PC-9 (cell line): ENCODE data around the gene RUFY4.

Source experiments
- EZH2 ChIP-seq: fragments of 200-600 bp; sonication (generic); IDR thresholded peaks from 2 replicates; pipeline ENCODE4 v1.8.0; 2017; ENCODE audit warnings: antibody characterized with exemption, low read depth
- TF ChIP-seq, protein P1 (sequence below): fragments of 200-600 bp; sonication (generic); conservative IDR thresholded peaks from 2 replicates; pipeline ENCODE4 v1.6.1; 2017; ENCODE audit warnings: mixed run types, antibody characterized with exemption, mild to moderate bottlenecking, moderate library complexity

DNA sequence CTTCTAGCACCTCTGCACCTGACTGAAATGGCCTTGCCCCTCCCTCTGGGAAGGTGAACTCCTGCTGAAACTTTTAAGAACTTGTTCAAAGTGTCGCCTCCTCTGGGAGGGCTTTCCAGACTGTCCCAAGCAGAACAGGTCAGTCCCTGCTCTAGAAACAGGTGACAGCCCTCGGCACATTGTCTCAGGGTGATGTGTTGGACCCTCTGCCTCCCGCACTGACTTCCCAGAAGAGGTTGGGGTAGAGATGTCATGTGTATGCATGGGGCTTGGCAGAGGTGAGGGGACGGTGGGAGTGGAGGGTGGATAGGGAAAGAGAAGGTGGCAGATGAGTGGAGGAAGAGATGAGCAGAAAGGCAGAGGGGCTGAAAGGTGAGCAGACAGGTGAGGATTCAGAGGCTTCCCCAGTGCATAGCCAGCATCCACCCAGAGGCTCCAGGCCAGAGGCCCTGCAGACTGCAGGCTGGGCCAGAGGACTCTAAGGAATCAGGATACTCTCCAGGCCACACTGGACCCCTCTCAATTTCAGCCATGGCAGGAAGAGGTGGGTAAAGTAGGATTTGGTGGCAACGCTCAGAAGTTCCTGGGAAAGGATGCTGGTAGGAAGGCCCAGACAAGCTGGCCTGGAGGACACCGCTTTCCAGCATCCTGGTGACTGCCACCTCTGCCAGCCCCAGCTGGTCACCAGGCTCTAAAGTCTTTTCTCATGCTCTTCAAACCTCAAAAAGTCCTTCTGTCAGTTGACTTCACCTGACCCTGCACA, 41.4 kb upstream of the RUFY4 start:
- TF ChIP-seq, protein P1, sequence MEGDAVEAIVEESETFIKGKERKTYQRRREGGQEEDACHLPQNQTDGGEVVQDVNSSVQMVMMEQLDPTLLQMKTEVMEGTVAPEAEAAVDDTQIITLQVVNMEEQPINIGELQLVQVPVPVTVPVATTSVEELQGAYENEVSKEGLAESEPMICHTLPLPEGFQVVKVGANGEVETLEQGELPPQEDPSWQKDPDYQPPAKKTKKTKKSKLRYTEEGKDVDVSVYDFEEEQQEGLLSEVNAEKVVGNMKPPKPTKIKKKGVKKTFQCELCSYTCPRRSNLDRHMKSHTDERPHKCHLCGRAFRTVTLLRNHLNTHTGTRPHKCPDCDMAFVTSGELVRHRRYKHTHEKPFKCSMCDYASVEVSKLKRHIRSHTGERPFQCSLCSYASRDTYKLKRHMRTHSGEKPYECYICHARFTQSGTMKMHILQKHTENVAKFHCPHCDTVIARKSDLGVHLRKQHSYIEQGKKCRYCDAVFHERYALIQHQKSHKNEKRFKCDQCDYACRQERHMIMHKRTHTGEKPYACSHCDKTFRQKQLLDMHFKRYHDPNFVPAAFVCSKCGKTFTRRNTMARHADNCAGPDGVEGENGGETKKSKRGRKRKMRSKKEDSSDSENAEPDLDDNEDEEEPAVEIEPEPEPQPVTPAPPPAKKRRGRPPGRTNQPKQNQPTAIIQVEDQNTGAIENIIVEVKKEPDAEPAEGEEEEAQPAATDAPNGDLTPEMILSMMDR, result no peak
- no peak for TF ChIP-seq EZH2
